Measurements from ENCODE around the gene PALLD.

DNA sequence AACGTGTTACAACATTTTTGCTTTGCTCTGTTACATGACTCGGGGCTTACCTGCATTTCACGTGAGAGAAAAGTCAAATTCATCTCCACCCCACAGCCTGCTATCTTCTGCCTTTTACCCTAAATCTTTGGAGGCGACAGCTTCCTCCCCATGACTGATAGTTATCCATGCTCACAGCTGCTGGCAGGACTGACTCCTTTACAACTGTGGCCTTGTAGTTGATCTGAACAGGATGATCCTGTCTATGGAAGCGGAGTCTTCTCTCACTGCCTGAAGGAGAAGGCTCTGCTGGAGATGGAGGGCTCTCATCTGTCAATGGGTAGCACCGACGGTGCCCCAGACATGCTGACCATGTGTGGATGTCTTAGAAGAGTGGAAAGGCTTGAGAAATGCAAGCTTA is 362.2 kb downstream of the PALLD start:
- TF ChIP-seq, protein P1, sequence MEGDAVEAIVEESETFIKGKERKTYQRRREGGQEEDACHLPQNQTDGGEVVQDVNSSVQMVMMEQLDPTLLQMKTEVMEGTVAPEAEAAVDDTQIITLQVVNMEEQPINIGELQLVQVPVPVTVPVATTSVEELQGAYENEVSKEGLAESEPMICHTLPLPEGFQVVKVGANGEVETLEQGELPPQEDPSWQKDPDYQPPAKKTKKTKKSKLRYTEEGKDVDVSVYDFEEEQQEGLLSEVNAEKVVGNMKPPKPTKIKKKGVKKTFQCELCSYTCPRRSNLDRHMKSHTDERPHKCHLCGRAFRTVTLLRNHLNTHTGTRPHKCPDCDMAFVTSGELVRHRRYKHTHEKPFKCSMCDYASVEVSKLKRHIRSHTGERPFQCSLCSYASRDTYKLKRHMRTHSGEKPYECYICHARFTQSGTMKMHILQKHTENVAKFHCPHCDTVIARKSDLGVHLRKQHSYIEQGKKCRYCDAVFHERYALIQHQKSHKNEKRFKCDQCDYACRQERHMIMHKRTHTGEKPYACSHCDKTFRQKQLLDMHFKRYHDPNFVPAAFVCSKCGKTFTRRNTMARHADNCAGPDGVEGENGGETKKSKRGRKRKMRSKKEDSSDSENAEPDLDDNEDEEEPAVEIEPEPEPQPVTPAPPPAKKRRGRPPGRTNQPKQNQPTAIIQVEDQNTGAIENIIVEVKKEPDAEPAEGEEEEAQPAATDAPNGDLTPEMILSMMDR (IDR thresholded peaks at IDR 0.05): no peak
- no peak for TF ChIP-seq POLR2A (IDR thresholded peaks at IDR 0.05)
- no peak for TF ChIP-seq POLR2AphosphoS5 (IDR thresholded peaks at IDR 0.05)
- no peak for TF ChIP-seq EP300 (IDR thresholded peaks at IDR 0.05)

Measured in suprapubic skin (tissue), 4 donors.